TTC549 (cell line): ENCODE data around the gene ACSL6.

ENCODE experiments used
- FAIRE-seq: peaks from 2 replicates; lab custom pipeline; 2012; peaks lifted over from hg19 to GRCh38; lab: Jason Lieb, UNC

The ACSL6 gene

GRCh38 chr5:132016721-132017250 is 5.3 kb upstream of the ACSL6 start:
- FAIRE-seq = no peak

DNA sequence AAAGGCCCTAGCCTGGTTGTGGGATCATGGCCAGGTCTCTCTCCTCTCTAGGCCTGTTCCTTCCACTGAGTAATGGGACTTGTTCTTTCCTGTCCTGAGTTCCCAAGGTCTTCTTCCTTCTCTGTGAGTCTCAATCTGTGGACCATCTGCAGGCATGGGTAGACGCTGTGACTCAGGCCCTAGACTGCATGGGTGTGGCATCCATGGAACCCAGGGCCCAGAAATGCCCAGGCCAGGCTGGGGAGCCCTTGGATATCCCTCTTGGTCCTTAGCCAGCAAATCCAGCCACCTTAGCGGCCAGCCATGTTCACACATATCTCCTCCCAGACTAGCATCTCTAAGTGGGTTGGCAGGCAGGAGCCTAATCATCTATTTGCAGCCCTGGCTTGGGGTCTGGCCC is 2.3 kb upstream of the ACSL6 start:
- FAIRE-seq = no peak

- no peak for FAIRE-seq
These were observed 1.7 kb upstream of the ACSL6 start for GRCh38 chr5:132013006-132013689.

GRCh38 chr5:132012371-132013005 is 1.0 kb upstream of the ACSL6 start:
- FAIRE-seq = no peak

DNA sequence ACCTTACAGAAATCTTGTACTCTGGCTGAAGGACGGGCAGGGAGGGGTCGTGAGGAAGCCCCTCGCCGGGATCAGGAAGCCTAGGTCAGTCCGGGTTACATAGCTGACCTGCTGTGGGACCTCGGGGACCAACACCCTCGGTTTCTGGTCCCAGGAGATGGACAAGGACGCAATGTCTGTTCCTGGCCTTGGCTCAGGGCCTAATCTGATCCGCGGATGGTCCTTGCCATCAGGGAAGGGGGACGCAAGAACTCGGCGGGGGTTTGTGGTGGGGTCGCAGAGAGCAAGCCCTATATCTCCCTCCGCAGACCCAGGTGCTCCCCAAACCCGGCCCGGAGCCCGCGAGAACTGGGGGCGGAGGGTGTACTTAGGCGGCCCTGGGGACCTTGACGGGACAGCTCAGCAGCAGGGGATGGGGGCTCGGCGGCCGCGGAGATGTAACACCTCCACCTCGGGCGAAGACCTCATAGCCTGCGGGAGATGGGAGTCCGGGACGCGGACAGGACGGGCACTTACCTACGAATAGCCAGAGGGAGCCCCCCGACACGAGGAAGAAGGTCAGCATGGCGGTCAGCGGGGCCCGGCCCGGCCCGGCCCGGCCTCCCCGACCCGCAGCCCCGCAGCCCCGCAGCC is 353 bp downstream of the ACSL6 start:
- FAIRE-seq = no peak

- FAIRE-seq = no peak
These were observed 841 bp downstream of the ACSL6 start for GRCh38 chr5:132010645-132010988.

GRCh38 chr5:132009706-132010405 is 1.6 kb downstream of the ACSL6 start:
- FAIRE-seq = no peak

- no peak for FAIRE-seq
These were observed 2.3 kb downstream of the ACSL6 start for GRCh38 chr5:132008961-132009680.

DNA sequence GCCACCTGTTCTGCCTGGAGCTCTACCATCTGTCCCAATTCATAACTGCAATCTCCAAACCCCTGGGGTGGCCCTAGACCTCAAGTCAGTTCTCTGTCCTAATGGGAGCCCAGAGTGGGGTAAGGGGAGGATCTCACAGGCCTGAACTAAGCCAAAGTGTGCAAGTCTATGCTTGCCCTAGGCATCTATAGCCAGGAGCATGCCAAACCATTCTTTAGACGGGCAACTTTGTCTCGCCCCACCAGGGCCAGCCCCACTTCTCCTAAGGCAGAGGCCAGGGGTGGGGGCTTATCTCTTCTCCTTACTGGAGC is 3.3 kb downstream of the ACSL6 start:
- no peak for FAIRE-seq

GRCh38 chr5:132007399-132008162 is 3.9 kb downstream of the ACSL6 start:
- FAIRE-seq = no peak

- FAIRE-seq = no peak
These were observed 4.9 kb downstream of the ACSL6 start for GRCh38 chr5:132006331-132007120.

DNA sequence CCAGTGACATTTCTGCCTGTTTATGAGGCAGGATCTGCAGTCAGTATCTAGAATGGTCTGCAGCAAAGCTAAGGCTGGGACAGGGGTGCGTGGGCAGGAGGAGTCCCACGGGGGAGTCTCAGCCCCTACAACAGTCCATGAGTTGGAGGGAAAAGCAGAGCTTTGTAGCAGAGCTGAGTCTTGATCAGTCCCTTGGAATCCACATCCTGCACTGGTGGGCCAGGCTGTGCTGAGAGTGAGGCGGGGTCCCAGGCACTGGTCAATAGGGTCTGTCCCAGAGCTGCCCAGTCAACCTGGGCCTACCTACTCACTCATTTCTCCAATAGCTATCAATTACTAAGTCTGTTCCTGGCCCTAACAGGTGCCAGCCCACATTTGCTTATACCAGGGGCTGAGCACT is 5.9 kb downstream of the ACSL6 start:
- no peak for FAIRE-seq

- FAIRE-seq = no peak
These were observed 7.5 kb downstream of the ACSL6 start for GRCh38 chr5:132003982-132004381.

DNA sequence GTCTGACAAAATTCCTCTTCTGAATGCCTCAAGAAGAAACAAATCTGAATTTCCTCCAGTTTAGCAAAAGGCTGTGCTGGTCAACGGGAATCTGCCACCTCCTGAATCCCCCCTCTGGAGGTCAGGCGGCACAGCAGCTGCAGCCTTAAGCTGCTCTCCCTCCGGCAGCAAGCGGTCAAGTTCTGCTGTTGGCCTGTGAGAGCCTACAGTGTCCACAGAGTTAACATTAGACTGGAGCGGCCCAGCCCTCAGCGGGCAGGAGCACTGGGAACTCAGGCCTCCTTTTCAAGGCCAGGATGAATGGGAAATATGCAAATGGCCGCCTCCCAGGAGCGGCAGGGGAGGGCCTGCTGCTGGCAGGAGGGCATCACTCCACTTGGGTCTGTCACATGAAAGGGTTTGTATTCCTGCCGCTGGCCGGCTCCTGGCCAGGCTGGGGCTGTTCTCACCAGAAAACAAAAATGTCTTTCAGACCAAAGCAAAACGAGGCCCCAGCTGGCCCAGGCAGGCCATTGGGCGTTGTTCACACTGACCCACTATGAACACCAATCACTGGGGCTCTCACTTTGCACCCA is 8.2 kb downstream of the ACSL6 start:
- FAIRE-seq = no peak

GRCh38 chr5:132002757-132003156 is 8.7 kb downstream of the ACSL6 start:
- no peak for FAIRE-seq

GRCh38 chr5:132001647-132002561 is 9.6 kb downstream of the ACSL6 start:
- no peak for FAIRE-seq

DNA sequence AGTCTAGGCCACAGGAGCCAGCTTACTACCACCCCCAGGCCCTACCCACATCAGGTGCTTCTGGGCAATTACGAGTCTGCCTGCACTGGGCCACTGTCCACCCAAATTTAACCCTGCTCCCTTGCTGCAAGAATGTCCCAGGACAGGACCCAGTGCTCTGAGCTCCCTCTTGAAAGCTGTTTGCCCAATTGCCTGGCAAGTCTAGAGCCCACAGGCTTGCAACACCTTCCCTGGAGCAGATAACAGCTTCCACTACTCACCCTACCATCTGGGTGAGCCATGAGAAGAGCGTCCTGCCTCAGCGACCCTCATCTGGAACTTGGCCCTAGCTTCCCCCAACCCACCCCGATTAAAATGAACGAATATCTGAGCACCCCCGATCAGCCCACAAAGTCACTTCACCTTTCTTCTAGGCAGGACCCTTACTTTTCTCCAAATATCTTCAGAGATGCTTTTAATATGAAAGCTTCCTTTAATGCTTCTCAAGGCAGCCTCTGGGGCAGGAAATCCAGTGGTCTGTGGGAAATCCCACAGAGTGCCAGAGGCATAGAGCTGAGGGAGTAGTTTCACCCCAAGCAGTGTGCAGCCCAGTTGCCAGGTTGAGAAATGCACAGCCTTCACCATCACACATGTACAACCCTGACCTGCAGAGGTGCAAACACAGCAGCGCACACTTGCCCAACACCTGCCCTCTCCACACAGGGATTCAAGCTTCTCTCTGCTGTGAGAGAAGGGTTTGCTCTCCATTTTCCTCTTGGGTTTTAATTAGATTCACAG is 10.6 kb downstream of the ACSL6 start:
- FAIRE-seq = no peak

GRCh38 chr5:132000241-132000490 is 11.3 kb downstream of the ACSL6 start:
- FAIRE-seq = no peak
